Measurements from ENCODE around the gene PRDM9. TPM values are rescaled to one million over a fixed set of nuclear protein-coding genes. Genes with fewer than 3 reads are reported as not detected.

The PRDM9 gene
- total RNA-seq, 6 experiments from 2014 or later, result not detected

- Mint-ChIP-seq H3K27me3 (ENCODE audit: insufficient read depth) (peaks cover 2% of the 10 kb centered on the region; the same call in 1 of the 2 replicates), H3K4me3 (no peak overlapping the region), H3K9me3 (peaks cover 49% of the 10 kb centered on the region), H3K4me1 (ENCODE audit: low read depth) (no peaks in the 10 kb centered on the region), H3K36me3 (ENCODE audit: low read depth) (peaks cover 7% of the 10 kb centered on the region), H3K27ac (no peak overlapping the region)
- no peak for TF ChIP-seq CTCF (IDR thresholded peaks at IDR 0.05)
- no peak for DNase-seq
These were observed 21.3 kb downstream of the PRDM9 start for GRCh38 chr5:23528677-23529076.

GRCh38 chr5:23530571-23530970 lies 23.2 kb downstream of the PRDM9 start:
- H3K36me3 Mint-ChIP-seq (ENCODE audit: low read depth), result peaks cover 7% of the 10 kb centered on the region
- H3K4me1 Mint-ChIP-seq (ENCODE audit: low read depth), result no peaks in the 10 kb centered on the region
- no peak for DNase-seq
- TF ChIP-seq CTCF (IDR thresholded peaks at IDR 0.05), result no peak
- H3K4me3 Mint-ChIP-seq, result no peak overlapping the region
- H3K27ac Mint-ChIP-seq, result no peak overlapping the region
- peaks cover 43% of the 10 kb centered on the region for H3K9me3 Mint-ChIP-seq
- H3K27me3 Mint-ChIP-seq (ENCODE audit: insufficient read depth), result 0 out of 2 replicates have a peak, but pooled peaks cover under 1% of the 10 kb centered on the region

- H3K9me3 Mint-ChIP-seq, result peaks cover 15% of the 10 kb centered on the region
- H3K36me3 Mint-ChIP-seq (ENCODE audit: low read depth), result no peaks in the 10 kb centered on the region; the same call in 1 of the 2 replicates
- TF ChIP-seq CTCF (IDR thresholded peaks at IDR 0.05), result no peak
- no peaks in the 10 kb centered on the region for H3K27me3 Mint-ChIP-seq (ENCODE audit: insufficient read depth)
- no peak overlapping the region for H3K4me3 Mint-ChIP-seq
- no peak for DNase-seq
- H3K4me1 Mint-ChIP-seq (ENCODE audit: low read depth), result no peaks in the 10 kb centered on the region
- no peak overlapping the region for H3K27ac Mint-ChIP-seq
These were observed 63.6 kb downstream of the PRDM9 start for GRCh38 chr5:23571059-23571458.
